SU-DHL-6 (cell line): ENCODE measurements around the gene DISP3.

Source experiments
- H2AFZ ChIP-seq: fragments of 200-600 bp; sonication (generic); 2 replicates; pipeline ENCODE4 v1.6.1; 2014; ENCODE audit warnings: low read depth, mild to moderate bottlenecking, moderate library complexity, mixed read lengths, antibody characterized with exemption, low read length; ENCODE audit not compliant: severe bottlenecking
- H3F3A ChIP-seq: fragments of 200-600 bp; shearing (Covaris generic); 2 replicates; pipeline ENCODE4 v1.6.0; 2016; ENCODE audit warnings: antibody characterized with exemption, mild to moderate bottlenecking; ENCODE audit not compliant: insufficient read depth
- H3K27ac ChIP-seq: fragments of 200-600 bp; sonication (generic); 2 replicates; pipeline ENCODE4 v1.5.1; 2016; ENCODE audit warnings: low read depth, mild to moderate bottlenecking, low read length, moderate library complexity, mixed read lengths
- H3K27me3 ChIP-seq: fragments of 200-600 bp; sonication (generic), shearing (Covaris generic); 2 replicates; pipeline ENCODE4 v1.6.0; 2014; ENCODE audit warnings: mild to moderate bottlenecking, low read length
- H3K36me3 ChIP-seq: fragments of 200-600 bp; sonication (generic); 2 replicates; pipeline ENCODE4 v1.6.1; 2014; ENCODE audit warnings: mild to moderate bottlenecking, low read length, mixed read lengths
- H3K4me2 ChIP-seq: fragments of 300-600, 200-600 bp; shearing (Covaris generic), sonication (generic); 2 replicates; pipeline ENCODE4 v1.6.0; 2014; ENCODE audit warnings: low read length, low read depth, mild to moderate bottlenecking; ENCODE audit not compliant: poor library complexity, severe bottlenecking
- H3K4me3 ChIP-seq: fragments of 200-600 bp; sonication (generic); 2 replicates; pipeline ENCODE4 v1.5.1; 2014; ENCODE audit warnings: antibody characterized with exemption, low read length, mild to moderate bottlenecking, mixed read lengths; ENCODE audit not compliant: insufficient read depth, poor library complexity, severe bottlenecking
- H3K79me2 ChIP-seq: fragments of 200-600 bp; sonication (generic); 2 replicates; pipeline ENCODE4 v1.6.1; 2014; ENCODE audit warnings: mild to moderate bottlenecking, low read length, moderate library complexity; ENCODE audit not compliant: insufficient read depth
- H3K9ac ChIP-seq: fragments of 200-600 bp; sonication (generic); 2 replicates; pipeline ENCODE4 v1.7.0; 2014; ENCODE audit warnings: mild to moderate bottlenecking, low read length
- H3K9me2 ChIP-seq: fragments of 200-600 bp; sonication (generic); replicated peaks from 2 replicates; pipeline ENCODE4 v1.6.1; 2014; ENCODE audit warnings: low read length; ENCODE audit not compliant: insufficient read depth
- H3K9me3 ChIP-seq: fragments of 200-600 bp; sonication (generic); 2 replicates; pipeline ENCODE4 v1.6.1; 2014; ENCODE audit warnings: low read length, mixed read lengths; ENCODE audit not compliant: insufficient read depth
- H4K20me1 ChIP-seq: fragments of 200-600 bp; sonication (generic); 2 replicates; pipeline ENCODE4 v1.6.1; 2014; ENCODE audit warnings: low read depth, mild to moderate bottlenecking, antibody characterized with exemption, low read length, moderate library complexity, mixed read lengths
- CTCF ChIP-seq: fragments of 200-600 bp; sonication (generic); IDR thresholded peaks from one replicate; pipeline ENCODE4 v1.5.1; 2017; ENCODE audit warnings: antibody characterized with exemption, mild to moderate bottlenecking, low read length, moderate library complexity; ENCODE audit not compliant: insufficient read depth, poor library complexity, severe bottlenecking
- EZH2phosphoT487 ChIP-seq: fragments of 200-600 bp; sonication (generic), shearing (Covaris generic); conservative IDR thresholded peaks from 2 replicates; pipeline ENCODE4 v1.6.1; 2018; ENCODE audit warnings: mild to moderate bottlenecking, antibody characterized with exemption, low read length, moderate library complexity, mixed read lengths

The DISP3 gene

GRCh38 chr1:11537380-11537764, 58.4 kb downstream of the DISP3 start:
- Histone ChIP-seq H3K4me2 (no peak overlapping the region), H3K9me2 (no peaks in the 10 kb centered on the region), H4K20me1 (no peaks in the 10 kb centered on the region), H3K27me3 (no peaks in the 10 kb centered on the region), H3F3A (no peaks in the 10 kb centered on the region), H3K4me3 (no peak overlapping the region), H3K9me3 (no peaks in the 10 kb centered on the region), H3K79me2 (no peaks in the 10 kb centered on the region), H3K9ac (no peak overlapping the region), H3K27ac (no peak overlapping the region), H3K36me3 (no peaks in the 10 kb centered on the region), H2AFZ (no peak overlapping the region)
- no peak for TF ChIP-seq CTCF
- no peak for TF ChIP-seq EZH2phosphoT487

DNA sequence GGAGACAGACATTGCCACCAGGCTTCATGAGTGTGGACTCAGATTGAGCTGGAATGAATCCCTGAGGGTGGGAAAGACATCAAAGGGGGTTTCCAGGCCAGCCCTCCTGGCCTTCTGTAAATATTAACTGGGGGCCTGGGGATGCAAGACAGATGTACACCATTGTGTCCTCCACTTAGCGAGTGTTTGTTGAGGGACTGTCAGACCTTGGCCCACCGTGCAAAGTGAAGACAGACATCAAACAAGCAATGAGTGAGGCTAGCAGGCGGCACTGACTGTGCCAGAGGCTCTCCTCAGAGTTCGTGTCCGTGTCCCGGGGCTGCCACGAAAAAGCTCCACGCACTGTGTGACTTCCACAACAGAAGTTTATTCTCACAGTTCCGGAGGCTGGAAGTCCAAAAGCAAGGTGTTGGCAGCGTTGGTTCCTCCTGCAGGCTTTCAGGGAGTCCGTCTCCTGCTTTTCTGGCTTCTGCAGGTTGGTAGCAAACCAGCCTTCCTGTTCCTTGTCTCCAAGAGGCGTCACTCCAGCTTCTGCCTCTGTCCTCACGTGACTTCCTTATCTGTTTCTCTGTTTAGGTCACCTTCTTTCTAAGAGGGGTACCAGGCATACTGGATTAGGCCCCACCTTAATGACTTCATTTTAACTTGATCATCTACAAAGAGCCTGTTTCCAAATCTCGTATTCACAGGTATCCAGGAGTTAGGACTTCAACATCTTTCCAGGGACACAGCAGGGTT, 59.1 kb downstream of the DISP3 start:
- H3K36me3 ChIP-seq: no peaks in the 10 kb centered on the region
- no peak overlapping the region for H3K4me2 ChIP-seq
- no peaks in the 10 kb centered on the region for H3F3A ChIP-seq
- no peaks in the 10 kb centered on the region for H3K27me3 ChIP-seq
- no peak overlapping the region for H2AFZ ChIP-seq
- H3K9ac ChIP-seq: no peak overlapping the region
- H3K27ac ChIP-seq: no peak overlapping the region
- no peaks in the 10 kb centered on the region for H3K79me2 ChIP-seq
- no peaks in the 10 kb centered on the region for H4K20me1 ChIP-seq
- no peaks in the 10 kb centered on the region for H3K9me3 ChIP-seq
- TF ChIP-seq CTCF (no peak), EZH2phosphoT487 (no peak)
- no peak overlapping the region for H3K4me3 ChIP-seq
- no peaks in the 10 kb centered on the region for H3K9me2 ChIP-seq

GRCh38 chr1:11538886-11539285, 59.9 kb downstream of the DISP3 start:
- H3K9me2 ChIP-seq: no peaks in the 10 kb centered on the region
- no peak overlapping the region for H3K4me2 ChIP-seq
- no peaks in the 10 kb centered on the region for H3K27me3 ChIP-seq
- no peak overlapping the region for H3K4me3 ChIP-seq
- H3K36me3 ChIP-seq: no peaks in the 10 kb centered on the region
- no peaks in the 10 kb centered on the region for H3K9me3 ChIP-seq
- no peak for TF ChIP-seq CTCF
- no peak for TF ChIP-seq EZH2phosphoT487
- H3F3A ChIP-seq: no peaks in the 10 kb centered on the region
- H3K27ac ChIP-seq: no peak overlapping the region
- H2AFZ ChIP-seq: no peak overlapping the region
- H3K79me2 ChIP-seq: no peaks in the 10 kb centered on the region
- H3K9ac ChIP-seq: no peak overlapping the region
- no peaks in the 10 kb centered on the region for H4K20me1 ChIP-seq
